K562 (cell line): ENCODE data around the gene CTIF. TPM values are rescaled to one million over a fixed set of nuclear protein-coding genes. Genes with fewer than 3 reads are reported as not detected.
A peak's percentile ranks its signal among the peaks of the same experiment; 100 is the strongest.

Source experiments
- ATAC-seq: fragments of 200-7000 bp; cut with Tn5 transposase; 3 replicates; pipeline ENCODE4 v1.9.1; 2020; ENCODE audit warnings: moderate library complexity
- BruUV-seq: library from RNA; stranded (reverse); fragments of 400-500 nt; replicated peaks from 2 replicates; lab custom pipeline; 2021; lab: Mats Ljungman, UMichigan
- CTCF ChIA-PET: fragments of 300-600 bp; formaldehyde crosslinking; extraction: SDS; loops from one replicate; lab custom pipeline; 2021; ENCODE audit warnings: low intra/inter-chr PET ratio; lab: Yijun Ruan, JAX
- POLR2A ChIA-PET: fragments of 300-600, 350-650 bp; sonication (Branson Sonifier 250); formaldehyde crosslinking; extraction: SDS; loops from one replicate; lab custom pipeline; 2021; ENCODE audit warnings: antibody characterized with exemption, inconsistent platforms; lab: Yijun Ruan, JAX
- DNase-seq, 4 experiments: peaks; one replicate each; pipeline versions ENCODE4 v3.0.0 to v3.0.0-alpha.2; 2011 to 2018; ENCODE audit warnings: low spot score in 3 of 4, mixed read lengths in 3 of 4; ENCODE audit errors: extremely low read depth in 1 of 4
- FAIRE-seq: peaks from 2 replicates; lab custom pipeline; 2011; peaks lifted over from hg19 to GRCh38; lab: Jason Lieb, UNC
- H2AFZ ChIP-seq: 2 replicates; pipeline ENCODE4 v1.6.0; 2011; ENCODE audit warnings: low read depth, low read length, control low read depth, inconsistent platforms
- H3K27ac ChIP-seq: fragments of 200-600 bp; 3 replicates; pipeline ENCODE4 v1.8.0; 2011; ENCODE audit warnings: low read depth, mild to moderate bottlenecking, control low read depth, inconsistent platforms, low read length, moderate library complexity, mixed read lengths; ENCODE audit errors: extremely low read depth
- H3K27me3 ChIP-seq, 2 experiments: fragments of 300-600 bp in 1 of 2; 2 replicates in 1 of 2; 3 replicates in 1 of 2; pipeline versions ENCODE4 v1.6.0 to v1.8.0; 2011; ENCODE audit warnings: inconsistent platforms in 2 of 2, low read length in 2 of 2, mild to moderate bottlenecking in 1 of 2, mixed read lengths in 1 of 2, moderate library complexity in 1 of 2; ENCODE audit not compliant: control insufficient read depth in 2 of 2, insufficient read depth in 2 of 2
- H3K36me3 ChIP-seq: fragments of 300-600 bp; 3 replicates; pipeline ENCODE4 v1.8.0; 2011; ENCODE audit warnings: mild to moderate bottlenecking, low read length, inconsistent platforms; ENCODE audit not compliant: control insufficient read depth, insufficient read depth
- H3K4me1 ChIP-seq, 2 experiments: fragments of 200-600 bp in 1 of 2; replicated peaks in 1 of 2; 2 replicates in 1 of 2; 3 replicates in 1 of 2; pipeline versions ENCODE4 v1.5.1 to v1.8.0; 2011; ENCODE audit warnings: inconsistent platforms in 2 of 2, low read length in 2 of 2, mild to moderate bottlenecking in 1 of 2, mixed read lengths in 1 of 2, moderate library complexity in 1 of 2; ENCODE audit not compliant: control insufficient read depth in 2 of 2, insufficient read depth in 2 of 2
- H3K4me2 ChIP-seq: 2 replicates; pipeline ENCODE4 v1.6.1; 2011; ENCODE audit warnings: low read length, control low read depth, inconsistent platforms, mixed read lengths; ENCODE audit not compliant: insufficient read depth
- H3K4me3 ChIP-seq: fragments of 200-600 bp; sonication (generic), shearing (Covaris generic); 2 replicates; pipeline ENCODE4 v1.5.1; 2016; ENCODE audit warnings: control low read depth, inconsistent platforms
- H3K79me2 ChIP-seq: fragments of 200-600 bp; 3 replicates; pipeline ENCODE4 v1.8.0; 2011; ENCODE audit warnings: low read length, inconsistent platforms; ENCODE audit not compliant: control insufficient read depth, insufficient read depth
- H3K9ac ChIP-seq, 2 experiments: 2 replicates each; pipeline versions ENCODE4 v1.6.0 to v1.6.1; 2011; ENCODE audit warnings: low read depth in 2 of 2, low read length in 2 of 2, control low read depth in 1 of 2, inconsistent platforms in 1 of 2, mild to moderate bottlenecking in 1 of 2, mixed read lengths in 1 of 2; ENCODE audit not compliant: insufficient read depth in 1 of 2
- H3K9me1 ChIP-seq: one replicate; pipeline ENCODE4 v1.6.0; 2011; ENCODE audit warnings: inconsistent platforms, mild to moderate bottlenecking, low read length, moderate library complexity; ENCODE audit not compliant: control insufficient read depth, insufficient read depth
- H3K9me3 ChIP-seq: replicated peaks from 2 replicates; pipeline ENCODE4 v1.5.1; 2011; ENCODE audit warnings: low read depth, low read length, inconsistent platforms; ENCODE audit not compliant: control insufficient read depth, insufficient read depth
- H4K20me1 ChIP-seq: replicated peaks from 2 replicates; pipeline ENCODE4 v1.6.1; 2011; ENCODE audit warnings: low read length, inconsistent platforms, mixed read lengths; ENCODE audit not compliant: control insufficient read depth, insufficient read depth
- CHD4 ChIP-seq: fragments of 200-600 bp; sonication (generic); IDR thresholded peaks from 3 replicates; pipeline ENCODE4 v1.6.1; 2012; ENCODE audit warnings: low read depth, mild to moderate bottlenecking, mixed read lengths, low read length, inconsistent platforms; ENCODE audit not compliant: insufficient read depth, insufficient replicate concordance, poor library complexity, severe bottlenecking
- IRF1 ChIP-seq: sonication (generic); formaldehyde crosslinking; IDR thresholded peaks from 2 replicates; pipeline ENCODE4 v1.8.0; 2022; ENCODE audit warnings: missing genetic modification reagents, mild to moderate bottlenecking, borderline replicate concordance
- KLF1 ChIP-seq: fragments of 450-650 bp; IDR thresholded peaks from 2 replicates; pipeline ENCODE4 v1.6.1; 2016; ENCODE audit warnings: missing genetic modification characterization, missing compliant biosample characterization
- KLF10 ChIP-seq: fragments of 250-450 bp; sonication (Bioruptor Pico); IDR thresholded peaks from 2 replicates; pipeline ENCODE4 v1.6.1; 2021; ENCODE audit warnings: matching md5 sums
- MED1 ChIP-seq: sonication (generic); formaldehyde crosslinking; IDR thresholded peaks from 2 replicates; pipeline ENCODE4 v1.8.1; 2023; ENCODE audit warnings: missing genetic modification reagents, borderline replicate concordance
- PHB2 ChIP-seq: fragments of 450-650 bp; IDR thresholded peaks from 2 replicates; pipeline ENCODE4 v1.6.1; 2017; ENCODE audit warnings: low read depth
- PRDM10 ChIP-seq: fragments of 450-650 bp; IDR thresholded peaks from 2 replicates; pipeline ENCODE4 v1.6.1; 2018; ENCODE audit not compliant: partially characterized antibody
- TCF7 ChIP-seq: sonication (generic); IDR thresholded peaks from 2 replicates; pipeline ENCODE4 v1.6.1; 2016; ENCODE audit warnings: antibody characterized with exemption, borderline replicate concordance
- VEZF1 ChIP-seq: fragments of 200-800 bp; sonication (Bioruptor generic); IDR thresholded peaks from 2 replicates; pipeline ENCODE4 v1.6.1; 2017; ENCODE audit warnings: missing genetic modification characterization, missing compliant biosample characterization
- WHSC1 ChIP-seq: IDR thresholded peaks from one replicate; pipeline ENCODE4 v1.6.1; 2012; ENCODE audit warnings: low read length, control low read depth, inconsistent platforms
- ZNF518B ChIP-seq: fragments of 250-450 bp; sonication (Bioruptor Pico); IDR thresholded peaks from 2 replicates; pipeline ENCODE4 v1.5.0; 2021; ENCODE audit warnings: mild to moderate bottlenecking, moderate library complexity
- WGBS: fragments of 100-300 bp; shearing (Covaris generic); methylation state at CpG from one replicate; pipeline ENCODE4 v1.1.6; 2016; ENCODE audit warnings: low coverage, mixed read lengths; ENCODE audit not compliant: insufficient coverage; ENCODE audit errors: missing lambda C conversion rate; 5-methylcytosine and 5-hydroxymethylcytosine counted together
- in situ Hi-C: fragments of 300-500 bp; cut with MboI; formaldehyde crosslinking; loops from 4 replicates; pipeline ENCODE4 v1.15.0; 2018; ENCODE audit warnings: inconsistent platforms, mixed read lengths
- intact Hi-C: fragments of 100-400 bp; cut with micrococcal nuclease; formaldehyde crosslinking; loops from 2 replicates; pipeline ENCODE4 v1.14.2; 2022
- polyA plus RNA-seq, 8 experiments: library from polyadenylated mRNA; depleted of rRNA in 4 of 8; stranded (reverse) in 5 of 8; unstranded in 3 of 8; fragments of >200 nt; fragmentation: Nextera tagmentation in 2 of 8; fragmentation: Illumina TruSeq in 1 of 8; extraction: Ambion mirVana in 2 of 8; extraction: Trizol in 1 of 8; gene quantifications; 2 replicates each; pipeline versions ENCODE4 v1.2.1 to v1.2.3, GENCODE V29; 2011 to 2014; ENCODE audit warnings: inconsistent platforms in 1 of 8, missing spikeins in 1 of 8
- total RNA-seq, 7 experiments: library from RNA; depleted of rRNA in 6 of 7; stranded (reverse); fragments of >200 nt in 6 of 7; fragmentation: Illumina TruSeq in 2 of 7; extraction: Trizol in 2 of 7; gene quantifications; 2 replicates each; pipeline versions ENCODE4 v1.2.1 to v1.2.3, GENCODE V29; 2011 to 2021; ENCODE audit warnings: low replicate concordance in 1 of 7

Gene CTIF
- total and polyA plus RNA-seq, 9 of the 15 experiments (the other 6 are each of a cell fraction or from before 2014, with no cell fraction given), result 0.17 to 11.5 (median 2.2) TPM

- CTCF ChIA-PET, result no interaction called here
- Histone ChIP-seq H3K79me2 (no peaks in the 10 kb centered on the region), H3K4me3 (no peak overlapping the region), H3K9me3 (no peaks in the 10 kb centered on the region), H3K9me1 (no peaks in the 10 kb centered on the region), H4K20me1 (no peaks in the 10 kb centered on the region), H2AFZ (no peak overlapping the region; the same call in 1 of the 2 replicates), H3K9ac (peak overlapping the region in 1 of 2 experiments; percentile 55; a peak in 2 of 4 replicates), H3K27me3 (no peaks in the 10 kb centered on the region), H3K4me1 (peaks cover 13 to 28% of the 10 kb centered on the region in 2 experiments; a peak in 4 of 5 replicates), H3K27ac (no peak overlapping the region), H3K4me2 (no peak overlapping the region), H3K36me3 (no peaks in the 10 kb centered on the region)
- no peak for FAIRE-seq
- in situ Hi-C loops, result no loop called here
- peak; percentile 32; the same call in 1 of the 3 replicates for ATAC-seq
- POLR2A ChIA-PET, result interaction anchor here (0.6 kb wide), 1 partner anchor 67 kb away, joined by 3 read pairs; no protein-coding TSS in a partner anchor
- 74% methylated on average over 5 of the region's 7 CpGs for WGBS
- no TSS peak for BruUV-seq
- DNase-seq, result no peak
- intact Hi-C loops, result no loop called here
- TF ChIP-seq KLF10, result no peak
- TF ChIP-seq CHD4, result no peak
- no peak for TF ChIP-seq WHSC1
- no peak for TF ChIP-seq PRDM10
- no peak for TF ChIP-seq KLF1
- TF ChIP-seq TCF7, result no peak
- TF ChIP-seq ZNF518B (CRISPR knock-in tag), result no peak
- no peak for TF ChIP-seq PHB2
- TF ChIP-seq MED1, result no peak
- no peak for TF ChIP-seq IRF1 (CRISPR knock-in tag)
- no peak for TF ChIP-seq VEZF1 (CRISPR knock-in tag)
These were observed 312.7 kb downstream of the CTIF start for GRCh38 chr18:48851599-48851960.
